B cell (primary cell): ENCODE data around the gene SELENON. TPM values are rescaled to one million over a fixed set of nuclear protein-coding genes. Genes with fewer than 3 reads are reported as not detected.

ENCODE experiments used
- ATAC-seq: fragments of 200-7000 bp; cut with Tn5 transposase; one replicate; pipeline ENCODE4 v1.10.0; 2021; ENCODE audit warnings: low read depth, mild to moderate bottlenecking, moderate number of reproducible peaks, moderate library complexity
- CTCF ChIA-PET: fragments of 350-600 bp; sonication (Branson Sonifier 250); formaldehyde crosslinking; loops from one replicate; lab custom pipeline; 2021; ENCODE audit warnings: antibody characterized with exemption, inconsistent platforms; lab: Charles Lee
- POLR2A ChIA-PET: fragments of 350-600 bp; sonication (Branson Sonifier 250); formaldehyde crosslinking; loops from one replicate; lab custom pipeline; 2021; ENCODE audit warnings: antibody characterized with exemption; lab: Charles Lee
- DNase-seq: peaks from one replicate; pipeline ENCODE4 v3.0.0; 2013
- H2AFZ ChIP-seq: 2 replicates; pipeline ENCODE4 v1.6.1; 2012; ENCODE audit warnings: mild to moderate bottlenecking, low read depth, low read length; ENCODE audit not compliant: insufficient read depth, poor library complexity, severe bottlenecking
- H3K27ac ChIP-seq, 2 donors: 1 replicate in 1 of 2; 2 replicates in 1 of 2; pipeline ENCODE4 v1.5.1; 2012 to 2013; ENCODE audit warnings: low read length in 2 of 2, mild to moderate bottlenecking in 2 of 2, moderate library complexity in 1 of 2
- H3K27me3 ChIP-seq, 4 experiments: fragments of 200-600 bp in 1 of 4; sonication (generic) in 1 of 4; replicated peaks in 1 of 4; 1 replicate in 2 of 4; 2 replicates in 2 of 4; pipeline versions ENCODE4 v1.6.1 to v1.7.0; 2013 to 2016; ENCODE audit warnings: low read length in 3 of 4, mild to moderate bottlenecking in 2 of 4, mixed read lengths in 1 of 4, moderate library complexity in 1 of 4; ENCODE audit not compliant: insufficient read depth in 4 of 4, control insufficient read depth in 3 of 4; ENCODE audit errors: control extremely low read depth in 1 of 4
- H3K36me3 ChIP-seq, 2 experiments: replicated peaks in 1 of 2; 1 replicate in 1 of 2; 2 replicates in 1 of 2; pipeline versions ENCODE4 v1.6.1 to v1.7.1; 2013; ENCODE audit warnings: low read length in 1 of 2; ENCODE audit not compliant: insufficient read depth in 2 of 2, control insufficient read depth in 1 of 2; ENCODE audit errors: control extremely low read depth in 1 of 2, extremely low read depth in 1 of 2
- H3K4me1 ChIP-seq, 2 donors: fragments of 200-600 bp in 1 of 2; sonication (generic) in 1 of 2; 1 replicate in 1 of 2; 2 replicates in 1 of 2; pipeline versions ENCODE4 v1.5.1 to v1.6.1; 2013 to 2017; ENCODE audit warnings: low read length in 2 of 2; ENCODE audit not compliant: control insufficient read depth in 2 of 2, insufficient read depth in 2 of 2
- H3K4me2 ChIP-seq: replicated peaks from 2 replicates; pipeline ENCODE3; 2012; ENCODE audit warnings: mild to moderate bottlenecking, low read depth, low read length; ENCODE audit not compliant: poor library complexity, severe bottlenecking
- H3K4me3 ChIP-seq, 5 experiments: fragments of 200-600 bp in 1 of 5; sonication (generic) in 1 of 5; 1 replicate in 3 of 5; 2 replicates in 2 of 5; pipeline versions ENCODE4 v1.5.1 to v1.7.0; 2011 to 2016; ENCODE audit warnings: low read length in 4 of 5, mild to moderate bottlenecking in 4 of 5, low read depth in 2 of 5, control low read depth in 1 of 5, moderate library complexity in 1 of 5; ENCODE audit not compliant: insufficient read depth in 1 of 5; ENCODE audit errors: control extremely low read depth in 1 of 5, extremely low read depth in 1 of 5
- H3K79me2 ChIP-seq: fragments of 200-600 bp; sonication (generic); one replicate; pipeline ENCODE4 v1.6.0; 2016; ENCODE audit warnings: low read length; ENCODE audit not compliant: control insufficient read depth, insufficient read depth
- H3K9ac ChIP-seq: fragments of 200-600 bp; sonication (generic); 2 replicates; pipeline ENCODE4 v1.6.1; 2017; ENCODE audit warnings: mild to moderate bottlenecking, low read length, moderate library complexity
- H3K9me3 ChIP-seq, 3 donors: one replicate each; pipeline versions ENCODE4 v1.6.1 to v1.7.1; 2013; ENCODE audit warnings: low read length in 2 of 3; ENCODE audit not compliant: control insufficient read depth in 2 of 3, insufficient read depth in 1 of 3; ENCODE audit errors: control extremely low read depth in 1 of 3
- H4K20me1 ChIP-seq: 2 replicates; pipeline ENCODE4 v1.6.0; 2012; ENCODE audit warnings: mild to moderate bottlenecking, low read length; ENCODE audit not compliant: insufficient read depth, control insufficient read depth, poor library complexity, severe bottlenecking
- H3K27ac Mint-ChIP-seq: one replicate; pipeline ENCODE4 v1.8.0; 2021; ENCODE audit warnings: mixed read lengths
- H3K27me3 Mint-ChIP-seq: one replicate; pipeline ENCODE4 v1.8.0; 2021; ENCODE audit warnings: mixed read lengths
- H3K4me1 Mint-ChIP-seq: one replicate; pipeline ENCODE4 v1.8.0; 2021; ENCODE audit warnings: mixed read lengths
- H3K4me3 Mint-ChIP-seq: one replicate; pipeline ENCODE4 v1.8.0; 2021; ENCODE audit warnings: mixed read lengths
- H3K9me3 Mint-ChIP-seq: one replicate; pipeline ENCODE4 v1.8.0; 2022; ENCODE audit warnings: mixed read lengths; ENCODE audit not compliant: insufficient read depth
- EZH2 ChIP-seq: IDR thresholded peaks from 2 replicates; pipeline ENCODE4 v1.6.1; 2012; ENCODE audit warnings: borderline replicate concordance, low read depth, mild to moderate bottlenecking, moderate library complexity, low read length; ENCODE audit not compliant: insufficient read depth, poor library complexity, severe bottlenecking
- WGBS: methylation state at CpG from one replicate; pipeline ENCODE4 v1.1.5; 2013; ENCODE audit warnings: missing lambda C conversion rate; ENCODE audit not compliant: insufficient coverage; 5-methylcytosine and 5-hydroxymethylcytosine counted together
- intact Hi-C: fragments of 100-400 bp; cut with micrococcal nuclease; formaldehyde crosslinking; loops from one replicate; pipeline ENCODE4 v1.10.0; 2022
- polyA plus RNA-seq: library from polyadenylated mRNA; depleted of rRNA; stranded (reverse); fragments of >200 nt; gene quantifications from 2 replicates; pipeline ENCODE4 v1.2.3, GENCODE V29; 2012
- total RNA-seq, 2 donors: library from RNA; stranded (reverse); fragments of 120-200 nt in 1 of 2; gene quantifications; 1 replicate in 1 of 2; 2 replicates in 1 of 2; pipeline versions ENCODE4 v1.2.3 to v1.2.4, GENCODE V29; 2013 to 2022
- TF ChIP-seq, protein P1 (sequence below): fragments of 200-600 bp; IDR thresholded peaks from one replicate; pipeline ENCODE4 v1.8.0; 2022; ENCODE audit warnings: antibody characterized with exemption, mild to moderate bottlenecking

Gene SELENON
- total and polyA plus RNA-seq, 2 donors (not counting 1 experiment from before 2014, with no cell fraction given): 10.9 to 16.5 TPM

GRCh38 chr1:25755475-25756125, 44.4 kb upstream of the SELENON start:
- H3K4me1 Mint-ChIP-seq: no peaks in the 10 kb centered on the region
- no peaks in the 10 kb centered on the region for H3K9me3 ChIP-seq
- ATAC-seq: no peak
- no peak for TF ChIP-seq EZH2
- TF ChIP-seq, protein P1, sequence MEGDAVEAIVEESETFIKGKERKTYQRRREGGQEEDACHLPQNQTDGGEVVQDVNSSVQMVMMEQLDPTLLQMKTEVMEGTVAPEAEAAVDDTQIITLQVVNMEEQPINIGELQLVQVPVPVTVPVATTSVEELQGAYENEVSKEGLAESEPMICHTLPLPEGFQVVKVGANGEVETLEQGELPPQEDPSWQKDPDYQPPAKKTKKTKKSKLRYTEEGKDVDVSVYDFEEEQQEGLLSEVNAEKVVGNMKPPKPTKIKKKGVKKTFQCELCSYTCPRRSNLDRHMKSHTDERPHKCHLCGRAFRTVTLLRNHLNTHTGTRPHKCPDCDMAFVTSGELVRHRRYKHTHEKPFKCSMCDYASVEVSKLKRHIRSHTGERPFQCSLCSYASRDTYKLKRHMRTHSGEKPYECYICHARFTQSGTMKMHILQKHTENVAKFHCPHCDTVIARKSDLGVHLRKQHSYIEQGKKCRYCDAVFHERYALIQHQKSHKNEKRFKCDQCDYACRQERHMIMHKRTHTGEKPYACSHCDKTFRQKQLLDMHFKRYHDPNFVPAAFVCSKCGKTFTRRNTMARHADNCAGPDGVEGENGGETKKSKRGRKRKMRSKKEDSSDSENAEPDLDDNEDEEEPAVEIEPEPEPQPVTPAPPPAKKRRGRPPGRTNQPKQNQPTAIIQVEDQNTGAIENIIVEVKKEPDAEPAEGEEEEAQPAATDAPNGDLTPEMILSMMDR: no peak
- H3K27ac Mint-ChIP-seq: no peak overlapping the region
- no peak overlapping the region for H3K4me3 ChIP-seq
- no peak overlapping the region for H3K9ac ChIP-seq
- CTCF ChIA-PET: no interaction called here
- POLR2A ChIA-PET: no interaction called here
- no peaks in the 10 kb centered on the region for H3K79me2 ChIP-seq
- no peaks in the 10 kb centered on the region for H3K27me3 ChIP-seq
- intact Hi-C loops: no loop called here
- no peak overlapping the region for H3K27ac ChIP-seq
- no peak overlapping the region for H3K4me3 Mint-ChIP-seq
- peaks cover 0 to 7% of the 10 kb centered on the region in 2 donors for H3K4me1 ChIP-seq
- H4K20me1 ChIP-seq: no peaks in the 10 kb centered on the region
- H3K9me3 Mint-ChIP-seq: no peaks in the 10 kb centered on the region
- H2AFZ ChIP-seq: no peak overlapping the region
- peaks cover 32% of the 10 kb centered on the region for H3K27me3 Mint-ChIP-seq
- H3K36me3 ChIP-seq: no peaks in the 10 kb centered on the region
- WGBS: 94% methylated on average over 4 of the region's 7 CpGs
- H3K4me2 ChIP-seq: no peak overlapping the region
- DNase-seq: no peak

GRCh38 chr1:25756215-25756614, 43.8 kb upstream of the SELENON start:
- ChIA-PET POLR2A (no interaction called here), CTCF (no interaction called here)
- Histone ChIP-seq H2AFZ (no peak overlapping the region), H3K36me3 (no peaks in the 10 kb centered on the region), H3K4me1 (peaks cover 0 to 7% of the 10 kb centered on the region in 2 donors), H3K9ac (no peak overlapping the region), H3K4me2 (no peak overlapping the region), H3K27me3 (no peaks in the 10 kb centered on the region), H3K27ac (no peak overlapping the region), H3K79me2 (no peaks in the 10 kb centered on the region), H3K4me3 (no peak overlapping the region), H3K9me3 (no peaks in the 10 kb centered on the region), H4K20me1 (no peaks in the 10 kb centered on the region)
- no peaks in the 10 kb centered on the region for H3K9me3 Mint-ChIP-seq
- H3K27ac Mint-ChIP-seq: no peak overlapping the region
- peaks cover 31% of the 10 kb centered on the region for H3K27me3 Mint-ChIP-seq
- intact Hi-C loops: no loop called here
- ATAC-seq (no peak), DNase-seq (no peak)
- no peak overlapping the region for H3K4me3 Mint-ChIP-seq
- TF ChIP-seq, protein P1: no peak
- TF ChIP-seq EZH2: no peak
- 2% methylated on average over 3 of the region's 3 CpGs for WGBS
- no peaks in the 10 kb centered on the region for H3K4me1 Mint-ChIP-seq
